GDM1 (cell line): ENCODE measurements around the gene RBPJ.
A peak's percentile ranks its signal among the peaks of the same experiment; 100 is the strongest.
"Not testable (repeated sequence)": the region's sequence is repeated elsewhere in the genome, so short reads cannot be mapped to it uniquely, and the experiment has no call there.

Experiments
- DNase-seq: peaks from one replicate; lab custom pipeline; 2025; lab: John Stamatoyannopoulos, UW

The RBPJ gene

DNA sequence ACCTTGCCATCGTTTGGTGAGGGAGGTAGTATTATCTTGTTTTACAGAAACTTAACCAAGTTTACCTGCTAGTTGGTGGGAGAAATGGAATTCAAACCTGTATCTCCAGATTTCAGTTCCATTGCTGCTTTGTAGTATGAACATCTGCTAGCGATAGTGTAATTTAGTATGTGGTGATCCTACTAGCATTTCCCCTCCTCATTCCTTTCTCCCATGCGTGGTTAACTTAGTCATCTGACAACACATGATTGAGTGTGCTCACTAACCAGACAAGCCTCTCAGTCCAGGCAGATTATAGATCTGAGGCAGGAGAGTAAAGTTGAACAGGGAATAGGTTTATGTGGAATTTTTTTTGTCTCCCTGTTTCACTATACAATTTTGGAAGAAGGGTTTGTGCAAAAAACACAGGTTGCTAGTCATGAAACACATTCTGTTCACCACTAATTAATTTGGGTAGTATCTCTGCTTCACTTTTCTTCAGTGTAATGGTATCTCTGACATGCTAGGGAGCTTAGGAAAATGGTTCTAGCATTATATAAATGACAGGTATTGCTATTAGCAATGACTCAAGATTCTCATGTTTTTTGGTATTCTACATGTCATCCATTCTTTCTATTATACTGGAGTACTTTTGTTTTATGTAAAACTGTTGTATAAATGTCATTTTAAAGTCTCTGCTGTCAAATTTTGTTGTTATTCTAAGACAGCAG, 21.7 kb downstream of the RBPJ start:
- no peak for DNase-seq

DNA sequence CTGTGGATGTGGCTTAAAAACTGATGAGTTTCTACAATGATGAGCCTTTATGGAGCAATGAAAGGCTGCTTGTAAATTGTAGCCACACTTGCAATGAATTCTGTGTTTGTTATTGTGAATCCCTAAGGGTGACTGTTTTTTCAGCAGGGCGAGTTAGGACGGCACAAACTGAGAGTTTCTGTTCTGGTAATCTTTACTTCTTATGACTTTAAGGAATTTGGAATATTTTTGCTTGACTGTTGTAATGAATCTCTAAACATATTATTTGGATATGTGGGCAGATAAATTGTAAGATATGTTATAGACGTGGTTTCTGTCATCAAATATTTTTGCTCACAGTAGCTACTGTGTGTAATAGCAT, 22.2 kb downstream of the RBPJ start:
- DNase-seq, result no peak

- no peak for DNase-seq
Observed at GRCh38 chr4:26344901-26345564, 24.2 kb downstream of the RBPJ start.

GRCh38 chr4:26345565-26345938, 24.7 kb downstream of the RBPJ start:
- no peak for DNase-seq

- DNase-seq, result no peak
Observed at GRCh38 chr4:26346203-26346620, 25.4 kb downstream of the RBPJ start.

DNA sequence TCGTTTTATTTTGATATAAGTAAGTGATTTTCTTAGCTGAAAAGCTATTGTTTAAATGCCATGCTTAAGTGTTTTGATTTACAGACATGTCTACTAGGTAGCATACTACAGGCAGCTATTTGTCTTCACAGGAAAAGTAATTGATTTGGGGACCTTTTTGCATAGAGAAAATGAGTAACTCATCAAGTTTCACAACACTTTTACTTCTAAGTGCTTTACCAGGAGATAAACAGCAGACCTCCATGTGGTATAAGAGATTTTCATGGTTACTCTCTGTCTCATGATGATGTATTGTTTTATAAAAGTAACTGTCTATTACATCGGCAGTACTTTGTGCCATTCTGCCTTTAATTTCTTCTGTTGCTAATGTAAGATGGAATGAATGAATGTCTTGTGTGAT, 28.7 kb downstream of the RBPJ start:
- no peak for DNase-seq

- DNase-seq, result no peak
Observed at GRCh38 chr4:26351685-26352084, 30.9 kb downstream of the RBPJ start.

DNA sequence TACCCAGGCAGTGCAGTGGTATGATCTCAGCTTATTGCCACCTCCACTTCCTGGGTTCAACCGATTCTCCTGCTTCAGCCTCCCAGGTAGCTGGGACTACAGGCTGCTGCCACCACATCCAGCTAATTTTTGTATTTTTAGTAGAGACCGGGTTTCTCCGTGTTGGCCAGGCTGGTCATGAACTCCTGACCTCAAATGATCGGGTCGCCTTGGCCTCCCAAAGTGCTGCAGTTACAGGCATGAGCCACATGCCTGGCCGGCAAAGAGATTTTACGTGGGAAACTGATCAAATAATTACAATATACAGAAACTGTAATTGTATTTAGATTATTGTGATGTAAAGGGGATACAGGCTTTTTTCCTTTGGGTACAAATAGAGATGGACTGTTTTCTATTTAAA, 33.7 kb downstream of the RBPJ start:
- DNase-seq, result no peak

- DNase-seq, result no peak
Observed at GRCh38 chr4:26355392-26356052, 34.7 kb downstream of the RBPJ start.

DNA sequence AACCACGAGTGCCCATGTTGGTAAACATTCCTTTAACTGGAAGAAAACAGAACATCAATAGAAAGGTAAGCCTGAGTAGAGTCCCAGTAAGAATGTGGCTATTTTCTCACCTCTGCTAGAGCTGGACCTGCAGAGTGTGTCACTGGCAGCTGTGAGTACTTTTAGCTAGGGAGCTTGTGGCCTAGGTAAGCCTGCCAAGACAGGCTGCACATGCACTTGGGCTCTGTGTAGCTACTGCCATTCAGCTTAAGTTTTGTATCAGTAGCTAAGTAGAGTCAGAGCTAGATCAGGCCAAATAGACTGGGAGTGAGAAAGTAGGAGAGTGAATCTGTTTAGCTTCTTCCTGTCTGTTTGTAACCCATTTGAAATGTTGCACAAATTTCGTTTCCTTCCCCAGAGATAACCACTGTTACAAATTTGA, 35.3 kb downstream of the RBPJ start:
- no peak for DNase-seq

- DNase-seq, result not testable (repeated sequence)
Observed at GRCh38 chr4:26359521-26359920, 38.7 kb downstream of the RBPJ start.

GRCh38 chr4:26360273-26360672, 39.5 kb downstream of the RBPJ start:
- no peak for DNase-seq

DNA sequence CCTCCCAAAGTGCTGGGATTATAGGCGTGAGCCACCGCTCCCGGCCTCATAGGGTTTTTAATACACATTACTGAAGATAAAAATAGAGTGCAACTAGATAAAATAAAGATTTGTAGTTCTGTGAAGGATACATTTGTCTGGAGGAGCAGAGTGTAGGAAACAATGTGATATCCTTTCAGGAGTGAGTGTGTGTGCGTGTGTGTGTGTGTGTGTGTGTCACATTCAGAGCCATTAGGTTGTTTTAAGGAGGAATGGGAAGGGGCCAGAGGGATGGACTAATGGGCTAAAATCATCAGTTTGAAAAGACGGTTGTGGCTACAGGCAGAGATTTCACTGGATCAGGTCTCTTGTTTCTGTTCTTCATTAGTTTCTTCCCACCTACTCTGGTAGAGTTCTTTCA, 40.0 kb downstream of the RBPJ start:
- DNase-seq, result no peak

GRCh38 chr4:26361297-26361696, 40.5 kb downstream of the RBPJ start:
- no peak for DNase-seq

DNA sequence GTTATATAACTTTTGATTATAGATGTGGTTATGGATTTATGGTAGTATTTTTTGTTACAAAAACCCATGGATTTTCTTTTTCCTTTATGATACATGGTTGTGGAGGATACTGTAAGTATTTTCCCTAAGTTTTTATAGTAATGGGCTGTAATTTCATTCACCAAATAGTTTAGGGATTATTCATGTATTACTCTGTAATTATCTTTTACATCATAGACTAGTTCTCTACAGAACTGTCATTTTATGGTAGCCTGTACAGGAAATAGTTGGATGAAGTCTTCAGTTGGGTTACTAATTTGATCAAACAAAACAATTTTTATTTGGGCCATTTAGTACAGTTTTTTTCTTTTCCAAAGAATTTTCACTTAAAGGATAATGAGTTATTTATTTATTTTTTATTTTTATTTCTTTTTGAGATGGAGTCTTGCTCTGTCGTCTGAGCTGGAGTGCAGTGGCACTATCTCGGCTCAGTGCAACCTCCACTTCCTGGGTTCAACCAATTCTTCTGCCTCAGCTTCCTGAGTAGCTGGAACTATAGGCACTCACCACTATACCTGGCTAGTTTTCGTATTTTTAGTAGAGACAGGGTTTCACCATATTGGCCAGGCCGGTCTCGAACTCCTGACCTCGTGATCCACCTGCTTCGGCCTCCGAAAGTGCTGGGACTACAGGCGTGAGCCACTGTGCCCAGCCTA, 42.1 kb downstream of the RBPJ start:
- no peak for DNase-seq

DNA sequence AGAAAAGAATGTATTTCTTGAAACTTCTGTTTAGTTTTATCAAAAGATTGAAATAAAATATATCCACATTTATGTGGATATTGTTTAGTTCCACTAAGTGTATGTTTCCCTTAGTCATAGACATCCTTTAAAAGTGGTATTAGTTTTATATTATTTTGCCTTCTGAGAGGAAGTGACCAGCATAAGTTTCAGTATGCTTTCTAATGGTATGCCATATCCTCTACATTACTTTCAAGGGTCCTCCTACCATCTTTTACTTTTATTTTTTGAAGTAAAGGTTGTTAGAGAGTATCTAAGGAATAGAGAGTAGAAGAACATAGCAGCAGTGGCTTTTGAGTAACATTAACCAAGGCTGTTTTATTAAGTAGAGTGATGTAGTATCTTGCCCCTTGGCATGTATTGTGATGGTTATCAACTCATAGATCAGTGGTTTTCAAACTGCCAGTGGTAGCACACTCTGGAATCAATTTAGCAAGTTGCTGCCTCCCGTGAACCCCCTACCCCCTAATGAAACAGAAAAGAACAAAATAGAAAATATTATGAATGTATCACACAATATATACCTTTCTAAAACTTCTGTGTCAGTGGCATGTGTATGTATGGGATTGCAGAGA, 44.8 kb downstream of the RBPJ start:
- DNase-seq, result no peak

DNA sequence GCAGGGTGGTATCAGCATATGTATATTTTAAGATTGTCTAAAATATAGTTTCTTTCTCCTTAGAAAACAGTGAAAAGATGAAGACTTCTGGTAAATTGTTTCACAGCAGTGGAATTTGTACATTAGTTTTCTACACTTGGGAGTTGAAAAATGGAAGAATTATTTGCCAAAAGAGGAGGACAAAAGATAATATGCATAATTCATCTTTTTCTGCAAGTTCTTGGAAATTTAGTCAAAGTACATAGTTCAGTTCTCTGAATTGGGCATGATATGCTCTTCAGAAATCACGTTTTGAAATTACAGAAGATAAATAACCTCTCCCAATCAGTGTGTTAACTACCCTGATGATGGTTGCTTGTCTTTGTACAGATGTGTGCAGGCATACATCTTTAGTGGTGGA, 47.0 kb downstream of the RBPJ start:
- DNase-seq, result no peak

GRCh38 chr4:26368685-26369084, 47.9 kb downstream of the RBPJ start:
- no peak for DNase-seq

GRCh38 chr4:26369132-26369531, 48.3 kb downstream of the RBPJ start:
- DNase-seq, result no peak

GRCh38 chr4:26369581-26369980, 48.8 kb downstream of the RBPJ start:
- no peak for DNase-seq

DNA sequence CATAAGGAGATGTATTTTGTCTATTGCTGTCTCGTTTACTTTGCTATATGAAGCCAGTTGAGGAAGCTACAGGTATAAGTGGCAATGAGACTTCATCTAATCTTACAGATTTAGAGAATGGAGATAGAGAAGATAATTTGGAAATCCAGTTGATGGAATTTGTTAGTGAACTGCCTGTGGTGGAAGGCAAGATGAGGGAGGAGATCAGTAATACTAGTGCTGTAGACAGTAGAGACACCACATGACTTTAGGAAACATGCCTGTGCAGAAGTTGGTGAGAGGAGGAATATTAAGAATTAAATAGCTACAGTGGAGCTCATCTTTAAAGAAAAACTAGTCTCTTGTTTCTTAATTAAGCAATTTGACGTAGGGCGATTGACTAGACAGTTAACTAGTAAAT, 51.3 kb downstream of the RBPJ start:
- no peak for DNase-seq

- DNase-seq, result peak; percentile 54
Observed at GRCh38 chr4:26372525-26373172, 51.8 kb downstream of the RBPJ start.
